B cell (primary cell): ENCODE results near the gene LITAFD. TPM values are rescaled to one million over a fixed set of nuclear protein-coding genes. Genes with fewer than 3 reads are reported as not detected.

ENCODE experiments used
- ATAC-seq: fragments of 200-7000 bp; cut with Tn5 transposase; one replicate; pipeline ENCODE4 v1.10.0; 2021; ENCODE audit warnings: low read depth, mild to moderate bottlenecking, moderate number of reproducible peaks, moderate library complexity
- CTCF ChIA-PET: fragments of 350-600 bp; sonication (Branson Sonifier 250); formaldehyde crosslinking; loops from one replicate; lab custom pipeline; 2021; ENCODE audit warnings: antibody characterized with exemption, inconsistent platforms; lab: Charles Lee
- POLR2A ChIA-PET: fragments of 350-600 bp; sonication (Branson Sonifier 250); formaldehyde crosslinking; loops from one replicate; lab custom pipeline; 2021; ENCODE audit warnings: antibody characterized with exemption; lab: Charles Lee
- DNase-seq: peaks from one replicate; pipeline ENCODE4 v3.0.0; 2013
- H2AFZ ChIP-seq: 2 replicates; pipeline ENCODE4 v1.6.1; 2012; ENCODE audit warnings: mild to moderate bottlenecking, low read depth, low read length; ENCODE audit not compliant: insufficient read depth, poor library complexity, severe bottlenecking
- H3K27ac ChIP-seq, 2 donors: 1 replicate in 1 of 2; 2 replicates in 1 of 2; pipeline ENCODE4 v1.5.1; 2012 to 2013; ENCODE audit warnings: low read length in 2 of 2, mild to moderate bottlenecking in 2 of 2, moderate library complexity in 1 of 2
- H3K27me3 ChIP-seq, 4 experiments: fragments of 200-600 bp in 1 of 4; sonication (generic) in 1 of 4; replicated peaks in 1 of 4; 1 replicate in 2 of 4; 2 replicates in 2 of 4; pipeline versions ENCODE4 v1.6.1 to v1.7.0; 2013 to 2016; ENCODE audit warnings: low read length in 3 of 4, mild to moderate bottlenecking in 2 of 4, mixed read lengths in 1 of 4, moderate library complexity in 1 of 4; ENCODE audit not compliant: insufficient read depth in 4 of 4, control insufficient read depth in 3 of 4; ENCODE audit errors: control extremely low read depth in 1 of 4
- H3K36me3 ChIP-seq, 2 experiments: replicated peaks in 1 of 2; 1 replicate in 1 of 2; 2 replicates in 1 of 2; pipeline versions ENCODE4 v1.6.1 to v1.7.1; 2013; ENCODE audit warnings: low read length in 1 of 2; ENCODE audit not compliant: insufficient read depth in 2 of 2, control insufficient read depth in 1 of 2; ENCODE audit errors: control extremely low read depth in 1 of 2, extremely low read depth in 1 of 2
- H3K4me1 ChIP-seq, 2 donors: fragments of 200-600 bp in 1 of 2; sonication (generic) in 1 of 2; 1 replicate in 1 of 2; 2 replicates in 1 of 2; pipeline versions ENCODE4 v1.5.1 to v1.6.1; 2013 to 2017; ENCODE audit warnings: low read length in 2 of 2; ENCODE audit not compliant: control insufficient read depth in 2 of 2, insufficient read depth in 2 of 2
- H3K4me2 ChIP-seq: replicated peaks from 2 replicates; pipeline ENCODE3; 2012; ENCODE audit warnings: mild to moderate bottlenecking, low read depth, low read length; ENCODE audit not compliant: poor library complexity, severe bottlenecking
- H3K4me3 ChIP-seq, 5 experiments: fragments of 200-600 bp in 1 of 5; sonication (generic) in 1 of 5; 1 replicate in 3 of 5; 2 replicates in 2 of 5; pipeline versions ENCODE4 v1.5.1 to v1.7.0; 2011 to 2016; ENCODE audit warnings: low read length in 4 of 5, mild to moderate bottlenecking in 4 of 5, low read depth in 2 of 5, control low read depth in 1 of 5, moderate library complexity in 1 of 5; ENCODE audit not compliant: insufficient read depth in 1 of 5; ENCODE audit errors: control extremely low read depth in 1 of 5, extremely low read depth in 1 of 5
- H3K79me2 ChIP-seq: fragments of 200-600 bp; sonication (generic); one replicate; pipeline ENCODE4 v1.6.0; 2016; ENCODE audit warnings: low read length; ENCODE audit not compliant: control insufficient read depth, insufficient read depth
- H3K9ac ChIP-seq: fragments of 200-600 bp; sonication (generic); 2 replicates; pipeline ENCODE4 v1.6.1; 2017; ENCODE audit warnings: mild to moderate bottlenecking, low read length, moderate library complexity
- H3K9me3 ChIP-seq, 3 donors: one replicate each; pipeline versions ENCODE4 v1.6.1 to v1.7.1; 2013; ENCODE audit warnings: low read length in 2 of 3; ENCODE audit not compliant: control insufficient read depth in 2 of 3, insufficient read depth in 1 of 3; ENCODE audit errors: control extremely low read depth in 1 of 3
- H4K20me1 ChIP-seq: 2 replicates; pipeline ENCODE4 v1.6.0; 2012; ENCODE audit warnings: mild to moderate bottlenecking, low read length; ENCODE audit not compliant: insufficient read depth, control insufficient read depth, poor library complexity, severe bottlenecking
- H3K27ac Mint-ChIP-seq: one replicate; pipeline ENCODE4 v1.8.0; 2021; ENCODE audit warnings: mixed read lengths
- H3K27me3 Mint-ChIP-seq: one replicate; pipeline ENCODE4 v1.8.0; 2021; ENCODE audit warnings: mixed read lengths
- H3K4me1 Mint-ChIP-seq: one replicate; pipeline ENCODE4 v1.8.0; 2021; ENCODE audit warnings: mixed read lengths
- H3K4me3 Mint-ChIP-seq: one replicate; pipeline ENCODE4 v1.8.0; 2021; ENCODE audit warnings: mixed read lengths
- H3K9me3 Mint-ChIP-seq: one replicate; pipeline ENCODE4 v1.8.0; 2022; ENCODE audit warnings: mixed read lengths; ENCODE audit not compliant: insufficient read depth
- CTCF ChIP-seq: fragments of 200-600 bp; IDR thresholded peaks from one replicate; pipeline ENCODE4 v1.8.0; 2022; ENCODE audit warnings: antibody characterized with exemption, mild to moderate bottlenecking
- EZH2 ChIP-seq: IDR thresholded peaks from 2 replicates; pipeline ENCODE4 v1.6.1; 2012; ENCODE audit warnings: borderline replicate concordance, low read depth, mild to moderate bottlenecking, moderate library complexity, low read length; ENCODE audit not compliant: insufficient read depth, poor library complexity, severe bottlenecking
- whole genome bisulfite sequencing: methylation state at CpG from one replicate; pipeline ENCODE4 v1.1.5; 2013; ENCODE audit warnings: missing lambda C conversion rate; ENCODE audit not compliant: insufficient coverage; 5-methylcytosine and 5-hydroxymethylcytosine counted together
- intact Hi-C: fragments of 100-400 bp; cut with micrococcal nuclease; formaldehyde crosslinking; loops from one replicate; pipeline ENCODE4 v1.10.0; 2022
- polyA plus RNA-seq: library from polyadenylated mRNA; depleted of rRNA; stranded (reverse); fragments of >200 nt; gene quantifications from 2 replicates; pipeline ENCODE4 v1.2.3, GENCODE V29; 2012
- total RNA-seq, 2 donors: library from RNA; stranded (reverse); fragments of 120-200 nt in 1 of 2; gene quantifications; 1 replicate in 1 of 2; 2 replicates in 1 of 2; pipeline versions ENCODE4 v1.2.3 to v1.2.4, GENCODE V29; 2013 to 2022

LITAFD gene
- total and polyA plus RNA-seq, 2 donors (not counting 1 experiment from before 2014, with no cell fraction given), result not detected

- peak overlapping the region; percentile 77 for H3K27ac Mint-ChIP-seq
- Histone ChIP-seq H2AFZ (no peak overlapping the region), H4K20me1 (peaks cover 80% of the 10 kb centered on the region), H3K4me2 (peak overlapping the region; percentile 9), H3K27ac (no peak overlapping the region), H3K4me1 (peaks cover 21 to 42% of the 10 kb centered on the region in 2 donors), H3K36me3 (peaks cover 2 to 8% of the 10 kb centered on the region in 2 experiments), H3K9me3 (no peaks in the 10 kb centered on the region), H3K9ac (no peak overlapping the region), H3K79me2 (peaks cover 73% of the 10 kb centered on the region), H3K4me3 (no peak overlapping the region), H3K27me3 (no peaks in the 10 kb centered on the region)
- ChIA-PET CTCF (no interaction called here), POLR2A (interaction anchor here (0.7 kb wide), 1 partner anchor 12 kb away, joined by 5 read pairs; no protein-coding TSS in a partner anchor)
- DNase-seq (no peak), ATAC-seq (no peak)
- no peaks in the 10 kb centered on the region for H3K27me3 Mint-ChIP-seq
- peaks cover 48% of the 10 kb centered on the region for H3K4me1 Mint-ChIP-seq
- H3K9me3 Mint-ChIP-seq, result no peaks in the 10 kb centered on the region
- WGBS, result 63% methylated on average over 13 of the region's 17 CpGs
- no peak for TF ChIP-seq EZH2
- no peak for TF ChIP-seq CTCF
- H3K4me3 Mint-ChIP-seq, result peak overlapping the region; percentile 44
- intact Hi-C loops, result no loop called here
These were observed 18.3 kb upstream of the LITAFD start for GRCh38 chr16:8863594-8864424.
